Stomach smooth muscle (tissue), 2 donors: ENCODE results near the gene GYG1.

Experiments
- H3K27ac ChIP-seq: one replicate; pipeline ENCODE4 v1.7.0; 2013; ENCODE audit warnings: mild to moderate bottlenecking, low read length, inconsistent platforms
- H3K27me3 ChIP-seq, 2 donors: one replicate each; pipeline ENCODE4 v1.7.0; 2013; ENCODE audit warnings: low read length in 2 of 2; ENCODE audit not compliant: insufficient read depth in 2 of 2, control insufficient read depth in 1 of 2
- H3K36me3 ChIP-seq, 2 donors: one replicate each; pipeline ENCODE4 v1.7.0; 2013; ENCODE audit warnings: low read length in 2 of 2; ENCODE audit not compliant: control insufficient read depth in 2 of 2, insufficient read depth in 2 of 2
- H3K4me1 ChIP-seq: one replicate; pipeline ENCODE4 v1.7.0; 2013; ENCODE audit warnings: low read length; ENCODE audit not compliant: control insufficient read depth, insufficient read depth
- H3K4me3 ChIP-seq, 2 donors: one replicate each; pipeline ENCODE4 v1.7.0; 2013; ENCODE audit warnings: low read length in 2 of 2
- H3K9ac ChIP-seq, 2 donors: one replicate each; pipeline ENCODE4 v1.7.0; 2013; ENCODE audit warnings: low read length in 2 of 2, mild to moderate bottlenecking in 1 of 2
- H3K9me3 ChIP-seq, 2 donors: one replicate each; pipeline ENCODE4 v1.7.0; 2013; ENCODE audit warnings: low read length in 2 of 2; ENCODE audit not compliant: control insufficient read depth in 2 of 2
- donor health status: healthy.
- donor health status: Pancreatic carcinoma.

Gene GYG1

DNA sequence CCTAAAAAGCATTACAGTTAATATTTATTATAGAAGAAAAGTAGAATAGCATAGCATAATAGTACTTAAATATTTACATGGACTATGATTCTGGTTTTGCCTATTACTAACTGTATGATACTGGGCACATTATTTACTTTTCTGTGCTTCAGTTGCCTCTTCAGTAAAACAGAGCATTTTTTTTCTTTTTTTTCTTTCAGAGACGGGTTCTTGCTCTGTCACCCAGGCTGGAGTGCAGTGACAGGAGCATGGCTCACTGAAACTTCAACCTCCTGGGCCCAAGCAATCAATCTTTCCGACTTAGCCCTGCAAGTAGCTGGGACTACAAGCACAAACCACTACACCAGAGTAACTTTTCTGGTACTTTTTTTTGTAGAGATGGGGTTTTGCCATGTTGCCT is 47.0 kb downstream of the GYG1 start:
- Histone ChIP-seq H3K27me3 (no peaks in the 10 kb centered on the region), H3K9me3 (no peaks in the 10 kb centered on the region), H3K4me3 (no peak overlapping the region), H3K9ac (no peak overlapping the region), H3K4me1 (no peaks in the 10 kb centered on the region), H3K36me3 (peaks cover 4 to 12% of the 10 kb centered on the region in 2 donors), H3K27ac (no peak overlapping the region)

DNA sequence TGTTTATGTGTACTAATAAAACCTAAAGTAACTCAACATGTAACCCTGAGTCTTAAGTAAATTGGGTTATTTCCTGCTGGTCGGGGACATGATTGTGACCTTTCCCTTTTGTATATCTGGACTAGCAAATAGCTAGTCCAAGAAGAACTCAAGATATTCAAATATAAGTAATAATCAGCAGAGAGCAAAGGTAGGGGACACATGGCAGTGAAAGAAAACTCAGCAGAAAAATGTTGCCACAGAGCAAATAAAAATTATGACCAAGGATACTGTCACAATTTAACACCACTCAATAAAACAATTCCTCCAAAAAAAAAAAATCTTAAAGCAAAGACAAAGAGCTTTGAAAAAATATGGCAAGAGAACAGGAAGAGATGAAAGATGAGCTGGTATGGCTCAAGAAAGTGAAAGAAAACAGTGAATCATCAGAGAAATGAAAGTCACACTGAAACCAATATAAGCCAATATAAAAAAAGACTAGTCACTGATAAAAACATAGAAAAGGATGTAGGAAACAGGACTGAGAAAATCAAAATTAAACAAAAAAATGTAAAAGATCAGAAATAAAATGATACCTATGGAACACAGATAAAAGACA is 51.5 kb downstream of the GYG1 start:
- no peaks in the 10 kb centered on the region for H3K9me3 ChIP-seq
- no peak overlapping the region for H3K27ac ChIP-seq
- H3K9ac ChIP-seq: no peak overlapping the region
- no peak overlapping the region for H3K4me3 ChIP-seq
- H3K4me1 ChIP-seq: no peaks in the 10 kb centered on the region
- no peaks in the 10 kb centered on the region for H3K27me3 ChIP-seq
- peaks cover 4 to 11% of the 10 kb centered on the region in 2 donors for H3K36me3 ChIP-seq

DNA sequence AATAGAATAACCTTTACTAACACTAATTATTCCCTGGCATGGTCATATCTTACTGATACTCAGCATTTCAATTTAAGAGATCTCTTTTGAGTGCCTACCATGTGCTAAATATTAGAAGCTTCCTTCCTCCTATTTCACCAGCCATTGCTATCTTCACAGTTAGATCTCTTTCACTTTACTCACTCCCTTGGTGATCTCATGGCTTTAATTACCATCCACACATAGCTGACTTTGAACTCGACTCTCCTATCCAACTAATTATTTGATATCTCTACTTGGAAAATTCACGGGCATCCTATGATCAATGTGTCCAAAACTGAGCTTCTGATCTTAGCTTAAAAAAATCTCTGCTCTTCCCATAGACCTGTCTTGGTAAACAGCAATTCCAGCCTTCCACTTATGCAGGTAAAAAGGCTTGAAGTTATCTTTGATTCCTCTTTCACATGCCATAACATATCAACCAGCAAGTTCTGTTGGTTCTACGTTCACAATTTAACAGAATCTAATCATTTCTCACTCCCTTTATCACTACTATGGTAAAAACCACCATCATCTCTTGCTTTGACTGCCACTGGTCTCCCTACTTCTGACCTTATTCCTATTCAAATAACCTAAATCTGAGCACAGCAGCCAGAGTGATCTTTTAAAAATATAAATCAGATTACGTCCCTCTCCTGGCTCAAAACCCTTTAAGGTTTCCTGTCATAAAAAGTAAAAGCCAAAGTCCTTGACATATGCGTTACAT is 53.2 kb downstream of the GYG1 start:
- H3K36me3 ChIP-seq: peaks cover 4 to 12% of the 10 kb centered on the region in 2 donors
- no peak overlapping the region for H3K9ac ChIP-seq
- H3K27me3 ChIP-seq: no peaks in the 10 kb centered on the region
- H3K4me3 ChIP-seq: no peak overlapping the region
- H3K9me3 ChIP-seq: no peaks in the 10 kb centered on the region
- no peaks in the 10 kb centered on the region for H3K4me1 ChIP-seq
- H3K27ac ChIP-seq: no peak overlapping the region

DNA sequence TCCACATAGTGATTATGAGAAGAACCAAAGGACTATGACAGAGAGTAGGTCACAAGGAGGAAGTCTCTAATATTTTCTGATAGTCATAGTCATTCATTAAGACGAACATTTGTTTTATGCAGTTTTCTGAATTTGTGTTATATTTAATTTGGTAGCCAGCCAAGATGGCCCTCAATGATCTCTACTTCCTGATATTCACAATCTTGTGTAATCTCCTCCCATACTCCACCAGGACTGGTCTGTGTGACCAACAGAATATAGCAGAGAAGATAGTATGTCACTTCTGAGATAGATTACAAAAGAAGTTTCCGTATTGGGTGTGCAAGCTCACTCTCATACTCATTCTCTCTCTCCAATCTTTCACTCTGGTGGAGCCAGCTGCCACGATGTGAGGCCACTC is 64.2 kb downstream of the GYG1 start:
- Histone ChIP-seq H3K36me3 (peaks cover 9 to 13% of the 10 kb centered on the region in 2 donors), H3K27ac (no peak overlapping the region), H3K4me3 (no peak overlapping the region)

DNA sequence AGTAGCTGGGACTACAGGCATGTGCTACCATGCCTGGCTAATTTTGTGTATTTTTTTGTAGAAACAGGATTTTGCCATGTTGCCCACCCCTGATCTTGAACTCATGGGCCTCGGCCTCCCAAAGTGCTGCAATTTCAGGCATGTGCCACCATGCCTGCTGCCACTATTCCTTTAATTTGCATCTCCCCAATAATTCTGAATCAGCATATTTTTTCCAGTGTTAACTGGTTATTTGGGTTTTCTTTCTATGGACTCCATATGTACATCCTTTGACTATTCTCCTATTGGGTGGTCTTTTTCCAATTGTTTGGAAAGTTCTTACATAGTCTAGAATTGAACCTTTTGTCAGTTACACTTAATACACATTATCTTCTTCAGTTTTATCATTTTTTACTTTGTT is 66.9 kb downstream of the GYG1 start:
- peaks cover 7 to 16% of the 10 kb centered on the region in 2 donors for H3K36me3 ChIP-seq
- H3K4me3 ChIP-seq: no peak overlapping the region

More for the DNA sequence above, 64.2 kb downstream of the GYG1 start:
- no peaks in the 10 kb centered on the region for H3K27me3 ChIP-seq
- no peaks in the 10 kb centered on the region for H3K4me1 ChIP-seq
- H3K9ac ChIP-seq: no peak overlapping the region
- no peaks in the 10 kb centered on the region for H3K9me3 ChIP-seq

DNA sequence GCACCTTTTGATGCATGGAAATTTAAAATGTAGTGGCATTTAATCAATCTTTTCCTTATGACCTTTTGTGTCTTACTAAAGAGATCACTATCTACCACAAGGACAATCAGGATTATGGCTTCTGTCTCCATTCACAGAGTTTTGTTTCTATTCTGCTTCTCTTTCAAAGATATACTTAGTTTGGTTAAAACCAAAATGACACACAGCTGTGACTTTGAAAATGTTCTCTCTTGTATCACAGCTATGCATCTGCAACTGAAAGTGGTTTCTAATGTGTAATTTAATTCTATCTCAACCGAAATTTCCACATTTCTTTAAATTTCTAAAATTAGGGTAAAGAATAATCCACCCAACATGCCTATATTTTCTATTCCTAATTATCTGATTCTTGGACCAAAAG is 67.3 kb downstream of the GYG1 start:
- Histone ChIP-seq H3K9ac (no peak overlapping the region), H3K9me3 (no peaks in the 10 kb centered on the region), H3K4me1 (no peaks in the 10 kb centered on the region), H3K27ac (no peak overlapping the region), H3K27me3 (no peaks in the 10 kb centered on the region), H3K4me3 (no peak overlapping the region), H3K36me3 (peaks cover 6 to 14% of the 10 kb centered on the region in 2 donors)

More for the DNA sequence above, 66.9 kb downstream of the GYG1 start:
- H3K4me1 ChIP-seq: no peaks in the 10 kb centered on the region
- H3K27ac ChIP-seq: no peak overlapping the region
- no peaks in the 10 kb centered on the region for H3K9me3 ChIP-seq
- no peaks in the 10 kb centered on the region for H3K27me3 ChIP-seq
- no peak overlapping the region for H3K9ac ChIP-seq

DNA sequence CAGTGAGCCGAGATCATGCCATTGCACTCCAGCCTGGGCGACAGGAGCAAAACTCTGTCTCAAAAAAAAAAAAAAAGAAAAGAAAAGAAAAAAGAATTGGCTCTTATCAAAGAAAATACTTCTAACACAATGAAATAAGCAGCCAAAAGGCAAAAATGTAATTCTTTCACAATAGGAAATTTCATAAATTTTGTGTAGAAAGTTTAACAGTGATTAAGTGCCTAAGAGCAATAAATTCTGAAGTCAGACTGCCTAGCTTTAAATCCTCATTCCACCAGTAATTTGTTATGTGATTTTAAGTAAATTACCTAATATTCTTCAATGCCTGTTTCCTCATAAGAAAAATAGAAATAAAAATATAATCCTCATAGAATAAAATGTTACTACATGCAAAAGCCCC is 70.4 kb downstream of the GYG1 start:
- Histone ChIP-seq H3K4me1 (no peaks in the 10 kb centered on the region), H3K27me3 (no peaks in the 10 kb centered on the region), H3K27ac (no peak overlapping the region), H3K36me3 (peaks cover 4 to 9% of the 10 kb centered on the region in 2 donors), H3K4me3 (no peak overlapping the region), H3K9me3 (no peaks in the 10 kb centered on the region), H3K9ac (no peak overlapping the region)

DNA sequence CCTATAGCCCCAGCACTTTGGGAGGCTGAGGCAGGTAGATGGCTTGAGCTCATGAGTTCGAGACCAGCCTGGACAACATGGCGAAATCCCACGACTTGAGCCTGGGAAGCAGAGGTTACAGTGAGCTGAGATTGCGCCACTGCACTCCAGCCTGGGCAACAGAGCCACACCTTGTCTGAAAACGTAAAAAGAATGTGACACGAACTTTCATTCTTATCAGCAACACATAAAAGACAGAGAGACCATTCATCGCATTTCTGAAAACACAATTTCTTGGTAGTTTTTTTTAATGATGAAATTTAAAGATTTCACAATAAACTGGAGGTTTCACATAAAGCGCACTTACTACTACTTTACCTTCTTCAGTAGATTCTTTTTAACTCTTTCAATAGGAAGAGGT is 76.5 kb downstream of the GYG1 start:
- no peak overlapping the region for H3K4me3 ChIP-seq
- no peak overlapping the region for H3K9ac ChIP-seq
- H3K36me3 ChIP-seq: peaks cover 0 to 11% of the 10 kb centered on the region in 2 donors
- no peaks in the 10 kb centered on the region for H3K4me1 ChIP-seq
- no peaks in the 10 kb centered on the region for H3K9me3 ChIP-seq
- H3K27me3 ChIP-seq: no peaks in the 10 kb centered on the region
- H3K27ac ChIP-seq: no peak overlapping the region
